Kidney (tissue), 14 donors: ENCODE measurements around the gene JARID2. TPM values are rescaled to one million over a fixed set of nuclear protein-coding genes. Genes with fewer than 3 reads are reported as not detected.

Source experiments
- DNase-seq, 5 donors: peaks; one replicate each; pipeline ENCODE4 v3.0.0-alpha.2; 2013 to 2020
- FAIRE-seq: peaks from 2 replicates; lab custom pipeline; 2012; peaks lifted over from hg19 to GRCh38; lab: Jason Lieb, UNC
- H3K27ac ChIP-seq, 2 donors: one replicate each; pipeline ENCODE4 v1.7.0; 2013; ENCODE audit warnings: low read depth in 2 of 2, low read length in 2 of 2, inconsistent platforms in 1 of 2
- H3K27me3 ChIP-seq: one replicate; pipeline ENCODE4 v1.7.1; 2013; ENCODE audit warnings: low read length, inconsistent platforms; ENCODE audit not compliant: control insufficient read depth, insufficient read depth
- H3K36me3 ChIP-seq, 3 donors: one replicate each; pipeline versions ENCODE4 v1.7.0 to v1.7.1; 2013; ENCODE audit warnings: low read length in 3 of 3, control low read depth in 1 of 3, inconsistent platforms in 1 of 3; ENCODE audit not compliant: insufficient read depth in 3 of 3, control insufficient read depth in 2 of 3
- H3K4me1 ChIP-seq, 3 donors: one replicate each; pipeline versions ENCODE4 v1.7.0 to v1.7.1; 2013; ENCODE audit warnings: low read length in 3 of 3, inconsistent platforms in 1 of 3, low read depth in 1 of 3; ENCODE audit not compliant: control insufficient read depth in 2 of 3, insufficient read depth in 2 of 3
- H3K4me3 ChIP-seq, 3 donors: one replicate each; pipeline versions ENCODE4 v1.7.0 to v1.8.1; 2013; ENCODE audit warnings: low read length in 3 of 3, control low read depth in 1 of 3, inconsistent platforms in 1 of 3
- H3K9ac ChIP-seq, 3 donors: one replicate each; pipeline versions ENCODE4 v1.7.0 to v1.7.1; 2013; ENCODE audit warnings: low read length in 3 of 3, control low read depth in 1 of 3, inconsistent platforms in 1 of 3
- H3K9me3 ChIP-seq, 3 donors: one replicate each; pipeline versions ENCODE4 v1.7.0 to v1.7.1; 2013; ENCODE audit warnings: low read length in 3 of 3, control low read depth in 1 of 3, inconsistent platforms in 1 of 3; ENCODE audit not compliant: control insufficient read depth in 2 of 3, insufficient read depth in 1 of 3
- intact Hi-C: fragments of 100-400 bp; cut with DNase I; formaldehyde crosslinking; loops from one replicate; pipeline ENCODE4 v1.11.1; 2022
- polyA plus RNA-seq: library from polyadenylated mRNA; stranded (reverse); fragments of 350-450 nt; fragmentation: Illumina TruSeq; extraction: RNeasy Lipid Tissue Mini Kit (QIAGEN cat#74804); gene quantifications from one replicate; pipeline ENCODE4 v1.2.3, GENCODE V29; 2014; ENCODE audit warnings: low read depth, low replicate concordance; ENCODE audit not compliant: insufficient read depth
- total RNA-seq: library from RNA; stranded (reverse); fragmentation: NEBNext Ultra II Directional; extraction: Animal tissue kit (Norgen Biotek cat#: 25700); gene quantifications from one replicate; pipeline ENCODE4 v1.2.1, GENCODE V29; 2021
- TF ChIP-seq, protein P1 (sequence below): IDR thresholded peaks from 3 replicates; pipeline ENCODE4 v1.5.1; 2012; ENCODE audit warnings: mild to moderate bottlenecking, moderate library complexity, borderline replicate concordance; ENCODE audit not compliant: insufficient read depth; ENCODE audit errors: extremely low read depth
- donor health status: control.
- donor health status: control.
- donor health status: control.
- donor health status: control.
- donor health status: control.
- donor health status: DM: yes; HTN: yes; CAD: no.
- donor health status: Normal renal cell carcinoma (clear cell type).

The JARID2 gene
- total and polyA plus RNA-seq, 2 donors from 2014 or later: 1.8 to 12.3 TPM

GRCh38 chr6:15403094-15403755 is 157.4 kb downstream of the JARID2 start:
- TF ChIP-seq, protein P1, sequence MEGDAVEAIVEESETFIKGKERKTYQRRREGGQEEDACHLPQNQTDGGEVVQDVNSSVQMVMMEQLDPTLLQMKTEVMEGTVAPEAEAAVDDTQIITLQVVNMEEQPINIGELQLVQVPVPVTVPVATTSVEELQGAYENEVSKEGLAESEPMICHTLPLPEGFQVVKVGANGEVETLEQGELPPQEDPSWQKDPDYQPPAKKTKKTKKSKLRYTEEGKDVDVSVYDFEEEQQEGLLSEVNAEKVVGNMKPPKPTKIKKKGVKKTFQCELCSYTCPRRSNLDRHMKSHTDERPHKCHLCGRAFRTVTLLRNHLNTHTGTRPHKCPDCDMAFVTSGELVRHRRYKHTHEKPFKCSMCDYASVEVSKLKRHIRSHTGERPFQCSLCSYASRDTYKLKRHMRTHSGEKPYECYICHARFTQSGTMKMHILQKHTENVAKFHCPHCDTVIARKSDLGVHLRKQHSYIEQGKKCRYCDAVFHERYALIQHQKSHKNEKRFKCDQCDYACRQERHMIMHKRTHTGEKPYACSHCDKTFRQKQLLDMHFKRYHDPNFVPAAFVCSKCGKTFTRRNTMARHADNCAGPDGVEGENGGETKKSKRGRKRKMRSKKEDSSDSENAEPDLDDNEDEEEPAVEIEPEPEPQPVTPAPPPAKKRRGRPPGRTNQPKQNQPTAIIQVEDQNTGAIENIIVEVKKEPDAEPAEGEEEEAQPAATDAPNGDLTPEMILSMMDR: no peak
- DNase-seq (peak in 1 of 5 donors; percentile 14), FAIRE-seq (no peak)
- H3K4me1 ChIP-seq: peaks cover 7 to 18% (median 16%) of the 10 kb centered on the region in 3 donors
- intact Hi-C loops: no loop called here
- H3K9me3 ChIP-seq: no peaks in the 10 kb centered on the region
- no peak overlapping the region for H3K4me3 ChIP-seq
- no peaks in the 10 kb centered on the region for H3K27me3 ChIP-seq
- H3K9ac ChIP-seq: no peak overlapping the region
- H3K27ac ChIP-seq: no peak overlapping the region
- H3K36me3 ChIP-seq: no peaks in the 10 kb centered on the region

GRCh38 chr6:15404685-15404980 is 158.8 kb downstream of the JARID2 start:
- H3K4me1 ChIP-seq: peaks cover 6 to 16% (median 15%) of the 10 kb centered on the region in 3 donors
- FAIRE-seq: no peak

DNA sequence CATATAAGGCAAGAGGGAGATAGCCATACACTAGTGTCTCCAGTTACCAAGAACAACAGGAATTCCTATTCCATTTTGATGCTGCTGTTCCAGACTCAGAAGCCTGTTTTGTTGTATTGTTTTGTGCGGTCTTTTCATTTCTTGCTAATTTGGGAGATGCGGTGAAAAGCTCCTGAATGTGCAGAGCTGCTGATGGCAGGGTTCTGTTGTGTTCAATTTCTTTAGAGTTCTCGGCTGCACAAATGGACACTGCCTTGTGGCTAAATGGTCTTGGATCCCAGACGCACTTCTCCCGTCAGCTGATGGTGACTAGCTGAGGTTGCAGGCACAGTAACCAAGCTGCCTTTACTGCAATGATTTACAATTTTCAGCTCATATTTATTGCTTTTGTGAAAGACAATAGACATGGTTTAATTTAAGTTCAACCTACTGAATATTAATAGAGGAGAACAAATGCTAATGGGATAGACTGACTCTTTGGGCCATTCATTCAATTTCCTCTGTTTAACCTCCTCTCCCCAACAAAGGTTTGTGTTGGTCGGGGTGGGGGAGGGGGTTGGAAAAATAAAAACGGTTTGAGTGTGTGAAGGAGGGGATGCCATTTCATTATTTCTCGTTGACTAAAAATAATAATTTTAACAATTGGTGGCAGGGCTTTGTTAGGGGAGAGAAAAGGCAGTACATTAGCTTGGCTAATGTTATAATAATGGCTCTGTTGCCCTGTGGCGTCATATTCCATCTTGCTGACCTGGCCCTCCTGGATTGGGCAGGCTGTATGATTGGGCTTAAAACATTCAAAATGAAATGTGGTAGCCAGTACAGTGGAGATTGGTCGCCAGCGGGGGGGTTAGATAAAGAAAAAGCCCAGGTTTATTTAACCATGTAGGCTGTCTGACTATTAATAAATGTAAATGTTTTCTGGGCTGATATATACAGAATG is 159.5 kb downstream of the JARID2 start:
- no peak overlapping the region for H3K27ac ChIP-seq
- no peak overlapping the region for H3K9ac ChIP-seq
- no peaks in the 10 kb centered on the region for H3K36me3 ChIP-seq
- H3K9me3 ChIP-seq: no peaks in the 10 kb centered on the region
- intact Hi-C loops: no loop called here
- DNase-seq: peak in 1 of 5 donors; percentile 33
- TF ChIP-seq, protein P1: no peak
- H3K27me3 ChIP-seq: no peaks in the 10 kb centered on the region
- no peak overlapping the region for H3K4me3 ChIP-seq
- H3K4me1 ChIP-seq: peaks cover 4 to 13% (median 12%) of the 10 kb centered on the region in 3 donors
- no peak for FAIRE-seq

More at GRCh38 chr6:15404685-15404980, 158.8 kb downstream of the JARID2 start:
- no peak for DNase-seq
- TF ChIP-seq, protein P1: no peak
- H3K36me3 ChIP-seq: no peaks in the 10 kb centered on the region
- H3K9me3 ChIP-seq: no peaks in the 10 kb centered on the region
- intact Hi-C loops: no loop called here
- no peaks in the 10 kb centered on the region for H3K27me3 ChIP-seq
- no peak overlapping the region for H3K4me3 ChIP-seq
- H3K27ac ChIP-seq: no peak overlapping the region
- H3K9ac ChIP-seq: no peak overlapping the region
